ENCODE results near the gene ATOH8.

Gene ATOH8

GRCh38 chr2:85754313-85755095 is 713 bp downstream of the ATOH8 start:
- H3K4me3 ChIP-seq (ENCODE audit: low read depth, low read length) = peak overlapping the region; percentile 82
- peak; percentile 21 for TF ChIP-seq CTCF (IDR thresholded peaks at IDR 0.05; ENCODE audit: low read depth, low read length)
- in situ Hi-C loops (cut with HindIII; ENCODE audit: low sequenced_read_pairs) = no loop called here
- peak; percentile 64 for DNase-seq (ENCODE audit: low read depth, low spot score)

- DNase-seq (ENCODE audit: low read depth, low spot score) = peak; percentile 29
- in situ Hi-C loops (cut with HindIII; ENCODE audit: low sequenced_read_pairs) = no loop called here
- H3K4me3 ChIP-seq (ENCODE audit: low read depth, low read length) = peak overlapping the region; percentile 82
- no peak for TF ChIP-seq CTCF (IDR thresholded peaks at IDR 0.05; ENCODE audit: low read depth, low read length)
These were observed 1.6 kb downstream of the ATOH8 start for GRCh38 chr2:85755122-85756027.

- DNase-seq (ENCODE audit: low read depth, low spot score) = no peak
- peak overlapping the region; percentile 82 for H3K4me3 ChIP-seq (ENCODE audit: low read depth, low read length)
- in situ Hi-C loops (cut with HindIII; ENCODE audit: low sequenced_read_pairs) = no loop called here
- no peak for TF ChIP-seq CTCF (IDR thresholded peaks at IDR 0.05; ENCODE audit: low read depth, low read length)
These were observed 2.4 kb downstream of the ATOH8 start for GRCh38 chr2:85756195-85756594.

GRCh38 chr2:85756822-85757435 is 3.1 kb downstream of the ATOH8 start:
- in situ Hi-C loops (cut with HindIII; ENCODE audit: low sequenced_read_pairs) = no loop called here

GRCh38 chr2:85757860-85758259 is 4.1 kb downstream of the ATOH8 start:
- no peak overlapping the region for H3K4me3 ChIP-seq (ENCODE audit: low read depth, low read length)
- TF ChIP-seq CTCF (IDR thresholded peaks at IDR 0.05; ENCODE audit: low read depth, low read length) = no peak
- DNase-seq (ENCODE audit: low read depth, low spot score) = no peak
- in situ Hi-C loops (cut with HindIII; ENCODE audit: low sequenced_read_pairs) = no loop called here

More at GRCh38 chr2:85756822-85757435, 3.1 kb downstream of the ATOH8 start:
- H3K4me3 ChIP-seq (ENCODE audit: low read depth, low read length) = no peak overlapping the region
- no peak for DNase-seq (ENCODE audit: low read depth, low spot score)
- TF ChIP-seq CTCF (IDR thresholded peaks at IDR 0.05; ENCODE audit: low read depth, low read length) = no peak
